Coronary artery (tissue), 2 donors: ENCODE measurements around the gene SYT9.
"Not testable (repeated sequence)": the region's sequence is repeated elsewhere in the genome, so short reads cannot be mapped to it uniquely, and the experiment has no call there.

Experiments used
- DNase-seq: peaks from one replicate; pipeline ENCODE4 v3.0.0-alpha.2; 2017; ENCODE audit warnings: low spot score
- H3K27ac ChIP-seq, 2 donors: fragments of 200-600 bp; sonication (generic); one replicate each; pipeline ENCODE4 v1.5.1; 2016 to 2019
- H3K4me3 ChIP-seq: fragments of 200-600 bp; sonication (generic); 2 replicates; pipeline ENCODE4 v1.5.1; 2016; ENCODE audit warnings: mild to moderate bottlenecking, moderate library complexity
- TF ChIP-seq, protein P1 (sequence below): fragments of 200-600 bp; sonication (generic); IDR thresholded peaks from one replicate; pipeline ENCODE4 v1.5.1; 2019; ENCODE audit warnings: antibody characterized with exemption

SYT9 gene

DNA sequence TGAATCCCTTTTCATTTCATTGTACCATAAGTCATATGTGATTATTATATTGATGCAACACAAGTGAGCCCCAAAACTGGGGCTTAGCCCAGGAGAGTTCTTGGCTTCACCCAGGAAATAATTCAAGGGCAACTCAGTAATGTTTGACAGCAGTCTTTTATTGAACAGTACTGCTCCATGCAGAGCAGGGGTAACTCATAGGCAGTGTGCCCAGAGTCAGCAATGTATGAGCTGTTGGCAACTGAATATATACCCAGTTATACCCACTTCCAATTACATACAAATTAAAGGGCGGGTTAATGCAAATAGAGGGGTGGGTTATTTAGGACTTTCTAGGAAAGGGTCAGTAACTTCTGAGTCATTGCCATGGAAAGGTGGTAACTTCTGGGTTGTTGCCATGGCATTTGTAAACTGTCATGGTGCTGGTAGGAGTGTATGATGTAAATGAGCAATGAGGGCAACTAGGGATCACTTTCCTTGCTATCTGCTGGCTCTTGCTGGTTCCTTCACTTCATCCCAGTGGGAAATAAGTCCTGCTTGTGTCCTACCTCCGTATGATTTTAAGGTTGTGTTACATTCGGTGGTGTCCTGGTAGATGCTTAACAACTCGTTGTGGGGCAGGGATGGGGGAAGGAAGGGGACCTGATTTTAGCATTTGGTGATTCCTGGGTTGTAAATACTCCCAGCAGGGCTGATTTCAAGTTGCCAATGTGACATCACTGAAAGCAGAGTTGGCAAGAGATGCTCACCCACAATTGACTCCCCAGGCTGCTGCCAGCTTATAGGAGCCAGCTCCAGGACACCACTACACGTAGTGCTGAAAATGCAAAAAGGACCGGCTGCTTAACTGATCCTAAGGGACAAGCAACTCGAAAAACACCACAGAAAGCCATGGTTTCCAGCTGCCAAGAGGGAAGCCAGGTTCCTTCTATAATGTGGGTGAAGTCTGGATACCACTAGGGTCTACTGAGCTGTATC is 70.1 kb downstream of the SYT9 start:
- TF ChIP-seq, protein P1, sequence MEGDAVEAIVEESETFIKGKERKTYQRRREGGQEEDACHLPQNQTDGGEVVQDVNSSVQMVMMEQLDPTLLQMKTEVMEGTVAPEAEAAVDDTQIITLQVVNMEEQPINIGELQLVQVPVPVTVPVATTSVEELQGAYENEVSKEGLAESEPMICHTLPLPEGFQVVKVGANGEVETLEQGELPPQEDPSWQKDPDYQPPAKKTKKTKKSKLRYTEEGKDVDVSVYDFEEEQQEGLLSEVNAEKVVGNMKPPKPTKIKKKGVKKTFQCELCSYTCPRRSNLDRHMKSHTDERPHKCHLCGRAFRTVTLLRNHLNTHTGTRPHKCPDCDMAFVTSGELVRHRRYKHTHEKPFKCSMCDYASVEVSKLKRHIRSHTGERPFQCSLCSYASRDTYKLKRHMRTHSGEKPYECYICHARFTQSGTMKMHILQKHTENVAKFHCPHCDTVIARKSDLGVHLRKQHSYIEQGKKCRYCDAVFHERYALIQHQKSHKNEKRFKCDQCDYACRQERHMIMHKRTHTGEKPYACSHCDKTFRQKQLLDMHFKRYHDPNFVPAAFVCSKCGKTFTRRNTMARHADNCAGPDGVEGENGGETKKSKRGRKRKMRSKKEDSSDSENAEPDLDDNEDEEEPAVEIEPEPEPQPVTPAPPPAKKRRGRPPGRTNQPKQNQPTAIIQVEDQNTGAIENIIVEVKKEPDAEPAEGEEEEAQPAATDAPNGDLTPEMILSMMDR, result no peak
- no peak for DNase-seq
- Histone ChIP-seq H3K4me3 (no peak overlapping the region), H3K27ac (no peak overlapping the region)

DNA sequence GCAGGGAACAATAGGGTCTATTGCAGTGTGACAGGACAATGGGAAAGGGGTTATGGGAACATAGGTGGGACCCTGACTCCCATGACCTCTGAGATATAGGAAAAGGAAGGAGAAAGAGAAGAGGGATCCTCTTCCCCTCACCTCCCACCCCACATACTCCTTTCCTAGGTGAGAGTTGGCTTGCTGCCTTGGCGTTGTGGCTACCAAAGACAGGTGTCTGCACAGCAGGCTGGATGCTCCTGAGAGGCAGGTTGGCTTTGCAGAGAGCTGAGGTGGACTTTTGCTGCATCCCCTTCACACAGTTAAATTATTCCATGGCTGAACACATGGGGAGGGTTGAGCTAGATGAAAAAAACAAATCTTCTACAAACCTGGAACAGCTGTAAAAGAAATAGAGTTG is 80.7 kb downstream of the SYT9 start:
- TF ChIP-seq, protein P1, result no peak
- DNase-seq, result no peak

DNA sequence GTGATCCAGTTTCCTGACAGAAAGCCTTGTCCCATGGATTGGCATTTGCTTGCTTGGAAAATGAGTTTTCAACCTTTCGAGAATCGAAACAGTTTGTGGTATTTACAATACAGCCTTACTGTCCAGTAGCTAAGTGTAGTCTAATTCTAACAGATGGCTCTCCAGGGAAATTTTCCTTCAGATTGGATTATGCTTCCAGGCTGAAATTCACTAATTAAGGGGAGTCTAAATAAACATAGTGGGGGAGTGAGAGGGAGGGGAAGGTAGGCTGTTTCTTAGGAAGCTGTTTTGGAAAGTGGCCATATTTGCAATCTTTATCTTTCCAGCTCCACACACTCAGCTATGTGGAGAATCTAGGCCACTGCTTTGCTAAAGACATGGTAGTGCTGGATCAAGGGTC is 81.3 kb downstream of the SYT9 start:
- Histone ChIP-seq H3K4me3 (no peak overlapping the region), H3K27ac (no peak overlapping the region)
- DNase-seq, result no peak
- TF ChIP-seq, protein P1, result no peak

More for the DNA sequence above, 80.7 kb downstream of the SYT9 start:
- no peak overlapping the region for H3K27ac ChIP-seq
- H3K4me3 ChIP-seq, result no peak overlapping the region

DNA sequence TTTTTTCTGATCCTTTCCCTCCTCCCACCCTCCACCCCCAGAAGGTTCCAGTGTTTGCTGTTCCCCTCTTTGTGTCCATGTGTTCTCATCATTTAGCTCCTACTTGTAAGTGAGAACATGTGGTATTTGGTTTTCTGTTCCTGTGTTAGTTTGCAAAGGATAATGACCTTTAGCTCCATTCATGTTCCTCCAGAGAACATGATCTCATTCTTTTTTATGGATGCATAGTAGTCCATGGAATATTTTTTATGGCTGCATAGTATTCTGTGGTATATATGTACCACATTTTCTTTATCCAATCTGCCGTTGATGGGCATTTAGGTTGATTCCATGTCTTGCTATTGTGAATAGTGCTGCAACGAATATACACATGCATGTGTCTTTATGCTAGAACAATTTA is 83.7 kb downstream of the SYT9 start:
- not testable (repeated sequence) for DNase-seq, H3K4me3 ChIP-seq, H3K27ac ChIP-seq

DNA sequence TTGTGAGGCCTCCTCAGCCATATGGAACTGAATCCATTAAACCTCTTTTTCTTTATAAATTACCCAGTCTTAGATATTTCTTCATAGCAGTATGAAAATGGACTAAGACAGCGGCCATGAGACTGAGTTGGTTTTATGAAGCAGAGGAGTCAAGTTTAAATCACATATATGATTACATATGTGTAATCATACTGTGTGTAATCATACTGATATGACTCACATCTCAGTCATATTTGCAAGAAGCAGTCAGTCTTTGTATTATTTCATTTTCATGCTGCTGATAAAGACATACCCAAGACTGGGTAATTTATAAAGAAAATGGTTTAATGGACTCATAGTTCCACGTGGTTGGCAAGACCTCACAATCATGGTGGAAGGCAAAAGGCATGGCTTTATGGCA is 89.8 kb downstream of the SYT9 start:
- Histone ChIP-seq H3K27ac (no peak overlapping the region), H3K4me3 (no peak overlapping the region)
- no peak for DNase-seq
- TF ChIP-seq, protein P1, result no peak

DNA sequence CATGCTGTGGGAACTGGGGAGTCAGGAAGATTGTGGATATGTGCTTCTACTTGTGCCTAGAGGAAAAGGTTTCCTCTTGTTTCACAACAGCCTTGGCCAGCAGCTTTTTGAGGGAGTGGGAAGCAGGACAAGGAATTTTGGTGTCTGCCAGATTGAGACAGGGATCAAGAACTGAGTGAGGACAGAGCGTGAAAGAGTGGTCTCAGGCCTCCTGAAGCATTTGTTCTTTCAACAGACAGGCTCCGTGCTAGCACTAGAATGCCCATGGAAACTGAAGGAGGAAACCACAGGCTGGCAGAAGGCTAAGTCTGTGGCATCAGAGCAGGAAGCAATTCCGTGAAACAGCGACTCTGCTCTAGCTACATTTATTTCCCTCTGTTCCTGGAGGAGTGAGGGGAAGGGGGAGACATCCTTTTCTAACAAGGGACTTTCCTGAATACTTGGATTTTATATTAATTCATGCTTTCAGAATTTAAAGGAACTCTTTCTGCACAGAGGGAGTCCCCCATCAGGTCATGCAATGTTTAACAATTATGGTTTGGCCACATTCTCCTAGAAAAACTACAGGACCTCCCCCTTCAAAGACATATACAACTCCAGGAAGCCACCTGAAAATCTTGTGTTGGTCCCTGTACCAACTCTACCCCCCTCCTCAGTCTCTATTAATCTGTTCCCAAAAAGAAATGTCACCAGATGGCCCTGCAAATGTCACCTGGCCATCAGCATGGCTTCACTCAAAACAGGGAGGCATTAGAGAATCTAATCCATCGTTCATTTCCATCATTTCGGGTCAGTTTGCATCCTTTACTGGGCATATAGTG is 96.1 kb downstream of the SYT9 start:
- TF ChIP-seq, protein P1, result no peak
- Histone ChIP-seq H3K4me3 (no peak overlapping the region), H3K27ac (no peak overlapping the region)
- DNase-seq, result no peak
